Measurements from ENCODE around the gene DPM3.

GRCh38 chr1:155093911-155094621, 46.3 kb downstream of the DPM3 start:
- TF ChIP-seq EP300 (IDR thresholded peaks at IDR 0.05; ENCODE audit: borderline replicate concordance in 1 of 2, low read depth in 1 of 2, low read length in 1 of 2) = no peak
- TF ChIP-seq, protein P1, sequence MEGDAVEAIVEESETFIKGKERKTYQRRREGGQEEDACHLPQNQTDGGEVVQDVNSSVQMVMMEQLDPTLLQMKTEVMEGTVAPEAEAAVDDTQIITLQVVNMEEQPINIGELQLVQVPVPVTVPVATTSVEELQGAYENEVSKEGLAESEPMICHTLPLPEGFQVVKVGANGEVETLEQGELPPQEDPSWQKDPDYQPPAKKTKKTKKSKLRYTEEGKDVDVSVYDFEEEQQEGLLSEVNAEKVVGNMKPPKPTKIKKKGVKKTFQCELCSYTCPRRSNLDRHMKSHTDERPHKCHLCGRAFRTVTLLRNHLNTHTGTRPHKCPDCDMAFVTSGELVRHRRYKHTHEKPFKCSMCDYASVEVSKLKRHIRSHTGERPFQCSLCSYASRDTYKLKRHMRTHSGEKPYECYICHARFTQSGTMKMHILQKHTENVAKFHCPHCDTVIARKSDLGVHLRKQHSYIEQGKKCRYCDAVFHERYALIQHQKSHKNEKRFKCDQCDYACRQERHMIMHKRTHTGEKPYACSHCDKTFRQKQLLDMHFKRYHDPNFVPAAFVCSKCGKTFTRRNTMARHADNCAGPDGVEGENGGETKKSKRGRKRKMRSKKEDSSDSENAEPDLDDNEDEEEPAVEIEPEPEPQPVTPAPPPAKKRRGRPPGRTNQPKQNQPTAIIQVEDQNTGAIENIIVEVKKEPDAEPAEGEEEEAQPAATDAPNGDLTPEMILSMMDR (IDR thresholded peaks at IDR 0.05) = peak; percentile 57
- no peak for TF ChIP-seq RXRA (IDR thresholded peaks at IDR 0.05; ENCODE audit: borderline replicate concordance, low read depth)
- TF ChIP-seq POLR2AphosphoS5 (IDR thresholded peaks at IDR 0.05; ENCODE audit: low read depth, low read length) = no peak
- TF ChIP-seq JUND (IDR thresholded peaks at IDR 0.05) = no peak

Measured in SK-N-SH (cell line).